Hypothalamus (tissue), 51 donors: ENCODE measurements around the gene ADAM21.
"Not testable (repeated sequence)": the region's sequence is repeated elsewhere in the genome, so short reads cannot be mapped to it uniquely, and the experiment has no call there.

Experiments
- DNase-seq, 51 donors: peaks; one replicate each; lab custom pipeline; 2025; lab: John Stamatoyannopoulos, UW

Gene ADAM21

GRCh38 chr14:70475459-70475858 lies 23.5 kb downstream of the ADAM21 start:
- not testable (repeated sequence) for DNase-seq

GRCh38 chr14:70477356-70478105 lies 25.6 kb downstream of the ADAM21 start:
- DNase-seq: not testable (repeated sequence)

GRCh38 chr14:70489579-70490200 lies 37.7 kb downstream of the ADAM21 start:
- DNase-seq: no peak

GRCh38 chr14:70498191-70498590 lies 46.2 kb downstream of the ADAM21 start:
- no peak for DNase-seq
